ENCODE data around the gene RIMS1.
A peak's percentile ranks its signal among the peaks of the same experiment; 100 is the strongest.

The RIMS1 gene

GRCh38 chr6:71886184-71887005 lies at the start of gene RIMS1:
RIMS1 (plus strand) TSS chr6:71886550; CDS start chr6:71887024, 474 bp downstream.
- ATAC-seq = peak; percentile 92
- TF ChIP-seq ZNF565 (CRISPR knock-in tag; conservative IDR thresholded peaks at IDR 0.05; ENCODE audit: low read depth) (no peak), ARNTL (CRISPR knock-in tag; IDR thresholded peaks at IDR 0.05; ENCODE audit: borderline replicate concordance, low read depth) (no peak), CSRNP3 (CRISPR knock-in tag; IDR thresholded peaks at IDR 0.05) (no peak), BACH2 (CRISPR knock-in tag; IDR thresholded peaks at IDR 0.05; ENCODE audit: borderline replicate concordance) (no peak)

GRCh38 chr6:71851214-71851613 lies 35.1 kb upstream of the RIMS1 start:
- ATAC-seq = no peak
- TF ChIP-seq CSRNP3 (CRISPR knock-in tag; IDR thresholded peaks at IDR 0.05) (no peak), SNAI2 (CRISPR knock-in tag; IDR thresholded peaks at IDR 0.05) (no peak), RARB (CRISPR knock-in tag; IDR thresholded peaks at IDR 0.05) (no peak), POU6F1 (CRISPR knock-in tag; IDR thresholded peaks at IDR 0.05; ENCODE audit: borderline replicate concordance, low read depth) (no peak), TSHZ2 (CRISPR knock-in tag; IDR thresholded peaks at IDR 0.05) (no peak), ZNF565 (CRISPR knock-in tag; conservative IDR thresholded peaks at IDR 0.05; ENCODE audit: low read depth) (no peak)

- no peak for ATAC-seq
Measured at GRCh38 chr6:71852948-71853347, 33.4 kb upstream of the RIMS1 start.

GRCh38 chr6:71855406-71855805 lies 30.9 kb upstream of the RIMS1 start:
- ATAC-seq = no peak
- TF ChIP-seq CSRNP3 (CRISPR knock-in tag; IDR thresholded peaks at IDR 0.05) = no peak
- no peak for TF ChIP-seq ZFP3 (CRISPR knock-in tag; IDR thresholded peaks at IDR 0.05)
- TF ChIP-seq ESRRG (CRISPR knock-in tag; IDR thresholded peaks at IDR 0.05) = no peak
- no peak for TF ChIP-seq CREB5 (CRISPR knock-in tag; IDR thresholded peaks at IDR 0.05; ENCODE audit: low read depth)
- no peak for TF ChIP-seq ARNTL (CRISPR knock-in tag; IDR thresholded peaks at IDR 0.05; ENCODE audit: borderline replicate concordance, low read depth)
- no peak for TF ChIP-seq ZNF70 (CRISPR knock-in tag; IDR thresholded peaks at IDR 0.05)
- no peak for TF ChIP-seq ZNF565 (CRISPR knock-in tag; conservative IDR thresholded peaks at IDR 0.05; ENCODE audit: low read depth)
- TF ChIP-seq ZC3H10 (CRISPR knock-in tag; IDR thresholded peaks at IDR 0.05) = no peak
- TF ChIP-seq POU6F1 (CRISPR knock-in tag; IDR thresholded peaks at IDR 0.05; ENCODE audit: borderline replicate concordance, low read depth) = no peak

More at GRCh38 chr6:71852948-71853347, 33.4 kb upstream of the RIMS1 start:
- TF ChIP-seq TCF4 (CRISPR knock-in tag; IDR thresholded peaks at IDR 0.05; ENCODE audit: borderline replicate concordance) (no peak), PPARA (CRISPR knock-in tag; IDR thresholded peaks at IDR 0.05; ENCODE audit: borderline replicate concordance) (no peak), TSHZ2 (CRISPR knock-in tag; IDR thresholded peaks at IDR 0.05) (no peak)
